Neutrophil (primary cell): ENCODE data around the gene ZNF280C.

ENCODE experiments used
- H3K27ac ChIP-seq: fragments of 200-600 bp; sonication (generic); 2 replicates; pipeline ENCODE4 v1.5.1; 2016; ENCODE audit warnings: mild to moderate bottlenecking, moderate library complexity
- H3K27me3 ChIP-seq: fragments of 200-600 bp; sonication (generic); 2 replicates; pipeline ENCODE4 v1.6.0; 2016; ENCODE audit warnings: mild to moderate bottlenecking
- H3K36me3 ChIP-seq: fragments of 200-600 bp; sonication (generic); 2 replicates; pipeline ENCODE4 v1.5.1; 2017
- H3K4me1 ChIP-seq, 2 experiments: fragments of 200-600 bp in 1 of 2; sonication (generic) in 1 of 2; 1 replicate in 1 of 2; 2 replicates in 1 of 2; pipeline versions ENCODE4 v1.5.1 to v1.6.1; 2013 to 2016; ENCODE audit warnings: low read depth in 1 of 2, low read length in 1 of 2, mild to moderate bottlenecking in 1 of 2, moderate library complexity in 1 of 2; ENCODE audit not compliant: control insufficient read depth in 1 of 2, insufficient read depth in 1 of 2
- H3K4me3 ChIP-seq, 2 experiments: fragments of 200-600 bp in 1 of 2; sonication (generic) in 1 of 2; 1 replicate in 1 of 2; 2 replicates in 1 of 2; pipeline ENCODE4 v1.5.1; 2013 to 2016; ENCODE audit warnings: low read depth in 1 of 2, low read length in 1 of 2, mild to moderate bottlenecking in 1 of 2, moderate library complexity in 1 of 2
- H3K9me3 ChIP-seq: fragments of 200-600 bp; sonication (generic); 2 replicates; pipeline ENCODE4 v1.5.1; 2016
- CTCF ChIP-seq: fragments of 200-600 bp; sonication (generic); IDR thresholded peaks from 2 replicates; pipeline ENCODE4 v1.5.1; 2016; ENCODE audit warnings: antibody characterized with exemption

ZNF280C gene

DNA sequence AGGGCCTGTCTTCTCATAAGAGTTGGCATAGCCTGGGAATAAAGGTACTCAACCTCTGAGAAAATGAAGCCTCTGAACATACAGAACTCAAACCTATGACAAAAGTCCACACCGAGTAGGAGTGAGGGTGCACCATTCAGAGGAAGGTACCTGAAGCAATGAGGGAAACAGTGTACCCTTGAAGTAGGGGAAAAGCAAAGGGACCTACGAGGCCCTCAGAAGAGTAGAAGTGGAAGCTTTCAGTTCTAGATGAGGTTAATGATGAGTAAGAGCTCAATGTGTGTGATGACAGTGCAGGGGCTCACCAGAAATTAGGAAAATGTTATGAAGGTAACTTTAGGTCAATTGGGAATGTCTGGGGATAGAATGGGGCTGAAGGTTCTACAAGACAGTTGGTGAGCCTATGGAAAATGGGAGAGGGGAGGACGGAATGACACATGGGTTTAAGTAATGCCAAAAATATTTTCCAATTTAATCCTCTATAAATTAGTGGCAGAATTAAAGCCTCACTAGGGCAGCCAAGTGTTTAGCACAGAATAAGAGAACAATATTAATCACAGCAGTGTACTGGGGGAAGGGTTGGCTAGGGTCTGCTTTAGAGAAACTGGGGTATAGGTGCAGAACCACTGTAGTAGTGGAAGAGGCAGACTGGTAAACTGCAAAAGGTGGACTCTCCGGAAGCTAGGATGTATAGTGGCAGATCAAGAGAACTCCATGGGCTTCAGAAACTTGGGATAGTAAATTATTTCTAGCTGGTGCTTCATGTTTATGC is 57.1 kb downstream of the ZNF280C start:
- no peak for TF ChIP-seq CTCF
- H3K4me1 ChIP-seq = no peaks in the 10 kb centered on the region
- no peaks in the 10 kb centered on the region for H3K27me3 ChIP-seq
- H3K4me3 ChIP-seq = no peak overlapping the region
- H3K36me3 ChIP-seq = no peaks in the 10 kb centered on the region
- no peak overlapping the region for H3K27ac ChIP-seq
- no peaks in the 10 kb centered on the region for H3K9me3 ChIP-seq

DNA sequence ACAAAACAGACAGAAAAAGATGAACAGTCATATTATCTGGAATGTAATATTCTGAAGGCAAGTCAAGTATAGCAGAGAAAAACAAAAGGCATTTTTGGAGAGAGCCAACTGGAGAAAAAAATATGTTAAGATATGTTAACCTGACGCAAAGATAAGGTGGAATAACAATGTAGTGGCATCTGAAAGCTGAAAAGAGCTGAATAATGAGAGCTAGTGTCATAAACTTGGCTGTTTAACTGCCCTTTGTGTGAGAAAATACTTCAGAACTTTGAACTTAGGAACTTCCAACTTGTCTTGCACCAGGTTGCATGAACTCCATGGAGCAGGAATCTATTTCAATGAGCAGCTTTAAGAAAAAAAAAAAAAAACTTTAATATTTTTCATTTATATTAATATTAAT is 64.1 kb downstream of the ZNF280C start:
- no peaks in the 10 kb centered on the region for H3K9me3 ChIP-seq
- H3K36me3 ChIP-seq = no peaks in the 10 kb centered on the region
- no peak overlapping the region for H3K27ac ChIP-seq
- H3K4me3 ChIP-seq = no peak overlapping the region
- H3K27me3 ChIP-seq = no peaks in the 10 kb centered on the region
- no peak for TF ChIP-seq CTCF
- no peaks in the 10 kb centered on the region for H3K4me1 ChIP-seq

- Histone ChIP-seq H3K36me3 (no peaks in the 10 kb centered on the region), H3K27ac (no peak overlapping the region), H3K4me1 (peaks cover under 1 to 2% of the 10 kb centered on the region in 2 experiments), H3K9me3 (no peaks in the 10 kb centered on the region), H3K4me3 (no peak overlapping the region), H3K27me3 (no peaks in the 10 kb centered on the region)
- TF ChIP-seq CTCF = no peak
Measured at GRCh38 chrX:130197464-130197863, 71.2 kb downstream of the ZNF280C start.

DNA sequence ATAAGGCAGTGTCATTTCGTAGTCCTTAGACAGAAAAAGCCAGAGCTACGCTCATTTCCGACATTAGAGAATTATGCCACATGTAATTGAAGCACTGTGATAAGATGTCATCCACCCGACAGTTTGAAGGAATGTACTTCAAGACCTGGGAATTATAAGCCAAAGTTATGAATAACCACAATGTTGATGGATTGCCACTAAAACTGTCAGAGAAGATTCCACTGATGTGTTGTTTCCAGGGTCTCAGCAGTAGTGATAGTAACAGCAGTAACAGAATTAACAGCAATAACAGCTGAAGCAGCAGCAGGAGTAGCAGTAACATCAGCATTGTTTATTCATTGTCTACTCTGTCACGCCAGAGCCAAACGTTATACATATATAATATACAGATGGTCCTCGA is 72.2 kb downstream of the ZNF280C start:
- no peak for TF ChIP-seq CTCF
- H3K27ac ChIP-seq = no peak overlapping the region
- H3K36me3 ChIP-seq = no peaks in the 10 kb centered on the region
- H3K27me3 ChIP-seq = no peaks in the 10 kb centered on the region
- H3K4me3 ChIP-seq = no peak overlapping the region
- no peaks in the 10 kb centered on the region for H3K9me3 ChIP-seq
- H3K4me1 ChIP-seq = peaks cover 2 to 3% of the 10 kb centered on the region in 2 experiments

GRCh38 chrX:130190801-130191200 is 77.9 kb downstream of the ZNF280C start:
- Histone ChIP-seq H3K9me3 (no peaks in the 10 kb centered on the region), H3K4me3 (no peak overlapping the region), H3K36me3 (no peaks in the 10 kb centered on the region), H3K27ac (no peak overlapping the region), H3K4me1 (peaks cover 2 to 3% of the 10 kb centered on the region in 2 experiments), H3K27me3 (no peaks in the 10 kb centered on the region)
- TF ChIP-seq CTCF = no peak
